Fibroblast of gingiva (primary cell): ENCODE measurements around the gene AKR7A3.

Experiments
- DNase-seq: peaks from one replicate; pipeline ENCODE4 v3.0.0-alpha.2; 2011; ENCODE audit warnings: low read depth

The AKR7A3 gene

DNA sequence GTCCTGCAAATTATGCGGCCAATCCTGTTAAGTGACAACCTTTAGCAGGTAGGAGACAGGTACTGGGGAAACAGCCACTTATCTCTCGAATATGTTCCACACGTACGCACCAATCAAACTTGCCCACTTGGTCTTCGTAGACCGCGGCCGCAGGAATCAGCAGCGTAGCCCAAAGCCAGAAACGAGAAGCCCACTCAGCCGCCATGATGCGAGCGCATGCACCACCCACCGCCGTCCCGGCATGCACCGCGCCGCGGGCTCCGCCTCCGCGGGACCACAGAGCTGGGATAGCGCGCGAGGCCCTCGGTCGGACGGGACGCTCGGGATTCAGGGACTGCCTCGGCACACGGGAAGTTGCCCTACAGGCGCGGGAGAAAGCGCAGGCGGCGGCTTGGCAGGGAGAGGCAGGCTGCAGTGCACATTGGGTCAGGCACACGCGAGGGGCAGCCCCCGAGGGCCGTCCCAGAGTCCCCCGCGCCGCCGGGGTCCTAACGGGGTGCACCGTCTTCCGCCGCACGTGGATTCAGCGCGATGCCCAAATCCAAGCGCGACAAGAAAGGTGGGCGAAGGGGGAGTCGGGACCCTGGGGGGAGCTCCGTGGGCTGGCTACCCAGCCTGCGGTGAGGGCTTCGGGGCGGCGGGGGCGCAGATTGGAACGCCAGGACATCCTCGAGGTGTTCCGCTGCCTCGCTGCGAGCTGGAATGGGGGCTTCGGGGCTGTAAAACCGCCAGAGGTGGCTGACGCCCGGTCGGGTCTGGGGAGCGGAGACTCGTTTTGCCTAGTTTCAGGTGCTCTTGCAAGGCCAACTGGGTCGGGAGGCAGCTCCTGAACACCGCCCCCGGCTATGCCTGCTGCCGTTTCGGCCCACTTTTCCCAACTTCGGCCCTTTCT lies 37.0 kb downstream of the AKR7A3 start, which contains the start of the genes EMC1 and MRTO4:
Gene EMC1, minus strand, starts transcription at position 220 of the 892 bp plus-strand sequence. Its CDS starts 15 bp downstream, at position 205.
Gene MRTO4, plus strand, starts transcription at position 501 of the 892 bp plus-strand sequence. Its CDS starts 31 bp downstream, at position 532.
- peak; percentile 73 for DNase-seq

DNA sequence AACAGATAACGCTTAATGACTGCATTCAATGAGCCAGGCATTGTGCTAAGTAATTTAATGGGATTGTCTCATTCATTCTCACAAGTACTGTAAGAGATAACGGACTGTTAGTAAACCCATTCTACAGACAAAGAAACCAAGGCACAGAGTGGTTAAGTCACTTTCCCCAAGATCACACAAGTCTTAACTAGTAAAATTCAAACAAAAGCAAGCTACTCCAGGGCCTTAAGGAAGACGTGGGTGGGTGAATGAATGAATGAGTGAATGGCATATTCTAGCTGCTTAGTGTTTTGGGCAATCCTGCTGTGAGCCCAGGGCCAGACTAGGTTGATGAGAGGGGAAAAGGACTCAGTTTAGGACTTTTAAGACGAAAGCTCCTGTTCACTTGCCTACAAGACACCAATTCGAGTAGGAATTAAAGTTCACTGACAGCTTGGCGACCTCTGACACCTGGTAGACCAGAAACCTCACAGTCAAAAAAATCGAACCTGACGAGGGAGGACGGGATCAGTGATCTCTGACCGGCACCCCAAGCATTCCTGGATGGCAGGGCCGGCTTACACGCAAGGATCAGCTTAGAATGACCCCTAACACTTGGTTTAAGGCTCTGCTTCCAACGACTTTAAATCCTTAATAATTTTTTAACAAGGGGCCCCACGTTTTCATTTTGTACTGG lies 37.8 kb downstream of the AKR7A3 start:
- no peak for DNase-seq

DNA sequence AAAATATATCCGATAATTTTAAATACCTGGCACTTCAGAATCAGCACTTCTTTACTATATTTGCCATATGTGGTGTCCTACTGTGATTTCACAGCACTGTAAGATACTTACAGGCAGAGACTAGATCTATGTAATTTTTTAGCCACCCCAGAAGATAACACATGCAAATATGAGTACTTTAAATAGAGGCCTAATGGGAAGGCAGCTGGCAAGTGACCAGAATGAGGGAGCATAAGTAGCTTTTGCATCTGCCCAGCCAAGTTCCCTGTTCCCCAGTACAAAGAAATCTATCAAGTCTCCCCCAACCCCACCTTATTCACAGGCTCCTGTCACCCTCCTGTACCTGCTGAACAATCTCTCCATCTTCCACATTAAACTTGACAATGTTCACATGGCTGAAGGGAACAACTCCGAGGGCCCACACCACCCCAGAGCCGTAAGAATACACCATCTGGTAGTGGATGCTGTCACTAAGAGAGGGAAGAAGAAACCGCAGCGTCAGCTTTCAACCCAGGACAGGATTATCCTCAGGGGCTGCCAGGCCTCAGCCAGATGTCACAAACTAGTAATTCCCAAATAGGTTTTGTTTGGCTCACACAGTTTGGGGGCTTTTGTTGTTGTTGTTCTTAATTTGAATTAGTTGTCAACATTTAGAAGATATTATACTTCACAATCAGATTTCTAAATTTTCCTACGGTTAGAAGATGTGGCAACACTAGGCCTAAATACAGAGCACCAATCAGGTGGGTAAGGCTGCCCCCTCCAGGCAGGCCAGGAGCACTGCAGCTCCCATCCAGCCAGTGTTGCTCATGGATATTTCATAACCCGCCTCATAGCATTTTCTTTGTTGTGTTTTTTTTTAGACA lies 47.7 kb downstream of the AKR7A3 start:
- DNase-seq, result peak; percentile 68

DNA sequence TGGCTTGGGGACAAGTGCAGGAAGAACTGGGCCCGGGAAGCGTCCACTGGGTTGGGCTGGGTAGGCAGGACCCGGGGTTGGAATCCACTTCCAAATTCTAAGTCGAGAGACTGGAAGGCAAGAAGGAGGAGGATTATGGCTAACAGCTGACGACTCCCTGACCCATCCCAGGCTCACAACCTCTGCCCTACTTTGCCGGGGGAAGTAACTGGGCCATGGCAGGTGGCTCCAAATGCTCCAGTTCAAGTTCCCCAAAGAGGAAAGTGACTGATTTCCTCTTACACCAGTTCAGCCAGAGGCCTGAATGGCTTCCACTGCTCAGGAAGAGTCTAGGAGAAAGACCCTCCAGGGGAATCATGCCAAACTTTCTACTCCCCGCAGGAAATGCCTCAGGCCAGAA lies 48.7 kb downstream of the AKR7A3 start:
- DNase-seq, result no peak

DNA sequence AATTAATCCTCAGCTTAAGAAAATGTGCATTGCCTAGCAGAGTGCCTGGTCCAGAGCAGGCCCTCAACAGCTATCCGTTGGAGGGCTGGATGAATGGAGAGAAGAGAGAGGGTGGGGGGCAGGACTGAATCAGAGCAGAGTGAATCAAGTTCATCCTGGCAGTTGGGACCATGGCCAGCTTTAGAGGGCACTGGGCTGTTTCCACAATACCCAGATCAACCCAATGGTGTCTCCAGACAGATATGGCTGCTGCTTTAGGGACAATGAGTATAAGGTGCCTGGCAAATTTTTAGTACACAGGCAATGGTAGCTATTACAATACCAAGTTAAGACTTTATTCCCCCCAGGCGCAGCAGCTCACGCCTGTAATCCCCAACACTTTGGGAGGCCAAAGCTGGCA lies 54.3 kb downstream of the AKR7A3 start:
- DNase-seq, result no peak
